Embryonic facial prominence (tissue), 1 donor: Measurements from ENCODE around the gene C2orf68.
A peak's percentile ranks its signal among the peaks of the same experiment; 100 is the strongest.
"Not testable (repeated sequence)": the region's sequence is repeated elsewhere in the genome, so short reads cannot be mapped to it uniquely, and the experiment has no call there.

Experiments used
- DNase-seq: peaks from one replicate; pipeline ENCODE4 v3.0.0-alpha.2; 2016; ENCODE audit errors: extremely low spot score

The C2orf68 gene

GRCh38 chr2:85599468-85600234 is 12.2 kb downstream of the C2orf68 start:
- DNase-seq = no peak

- no peak for DNase-seq
Measured at GRCh38 chr2:85598594-85599340, 13.1 kb downstream of the C2orf68 start.

GRCh38 chr2:85597241-85597640 is 14.6 kb downstream of the C2orf68 start:
- DNase-seq = no peak

GRCh38 chr2:85596486-85597143 is 15.3 kb downstream of the C2orf68 start:
- DNase-seq = no peak

GRCh38 chr2:85596026-85596333 is 15.9 kb downstream of the C2orf68 start:
- no peak for DNase-seq

GRCh38 chr2:85595301-85596025 is 16.4 kb downstream of the C2orf68 start, which contains the start of gene RNF181:
Gene RNF181, plus strand, starts transcription at chr2:85595745. Its CDS starts 19 bp downstream, at chr2:85595764.
- DNase-seq = peak; percentile 97

- DNase-seq = no peak
Measured at GRCh38 chr2:85594715-85595300, 17.1 kb downstream of the C2orf68 start.

- no peak for DNase-seq
Measured at GRCh38 chr2:85593023-85593422, 18.8 kb downstream of the C2orf68 start.

- DNase-seq = not testable (repeated sequence)
Measured at GRCh38 chr2:85592299-85592698, 19.6 kb downstream of the C2orf68 start.

GRCh38 chr2:85591563-85591962 is 20.3 kb downstream of the C2orf68 start:
- DNase-seq = no peak

- no peak for DNase-seq
Measured at GRCh38 chr2:85590950-85591349, 20.9 kb downstream of the C2orf68 start.

- DNase-seq = no peak
Measured at GRCh38 chr2:85589982-85590791, 21.7 kb downstream of the C2orf68 start.

- no peak for DNase-seq
Measured at GRCh38 chr2:85589181-85589580, 22.7 kb downstream of the C2orf68 start.

- DNase-seq = no peak
Measured at GRCh38 chr2:85588645-85589044, 23.2 kb downstream of the C2orf68 start.

GRCh38 chr2:85588236-85588635 is 23.6 kb downstream of the C2orf68 start:
- no peak for DNase-seq

GRCh38 chr2:85585781-85586105 is 26.1 kb downstream of the C2orf68 start:
- no peak for DNase-seq

GRCh38 chr2:85584857-85585780 is 26.7 kb downstream of the C2orf68 start:
- no peak for DNase-seq

- no peak for DNase-seq
Measured at GRCh38 chr2:85584354-85584856, 27.5 kb downstream of the C2orf68 start, which contains the start of gene VAMP5. Gene VAMP5, plus strand, starts transcription at chr2:85584431. Its CDS starts 60 bp downstream, at chr2:85584491.

- no peak for DNase-seq
Measured at GRCh38 chr2:85583667-85584353, 28.1 kb downstream of the C2orf68 start.
